Thyroid gland (tissue), 4 donors: ENCODE measurements around the gene SMO.
"Not testable (repeated sequence)": the region's sequence is repeated elsewhere in the genome, so short reads cannot be mapped to it uniquely, and the experiment has no call there.

Experiments used
- POLR2A ChIP-seq, 2 donors: fragments of 450-650 bp; IDR thresholded peaks; one replicate each; pipeline ENCODE4 v1.6.1; 2017; ENCODE audit warnings: antibody characterized with exemption in 2 of 2, mild to moderate bottlenecking in 2 of 2, moderate library complexity in 1 of 2
- TF ChIP-seq, protein P1 (sequence below), 6 experiments: fragments of 200-600 bp in 3 of 6; fragments of 450-650 bp in 3 of 6; sonication (generic) in 3 of 6; IDR thresholded peaks; one replicate each; pipeline ENCODE4 v1.5.1; 2016 to 2019; ENCODE audit warnings: antibody characterized with exemption in 6 of 6, mild to moderate bottlenecking in 2 of 6, inconsistent platforms in 1 of 6, moderate library complexity in 1 of 6

DNA sequence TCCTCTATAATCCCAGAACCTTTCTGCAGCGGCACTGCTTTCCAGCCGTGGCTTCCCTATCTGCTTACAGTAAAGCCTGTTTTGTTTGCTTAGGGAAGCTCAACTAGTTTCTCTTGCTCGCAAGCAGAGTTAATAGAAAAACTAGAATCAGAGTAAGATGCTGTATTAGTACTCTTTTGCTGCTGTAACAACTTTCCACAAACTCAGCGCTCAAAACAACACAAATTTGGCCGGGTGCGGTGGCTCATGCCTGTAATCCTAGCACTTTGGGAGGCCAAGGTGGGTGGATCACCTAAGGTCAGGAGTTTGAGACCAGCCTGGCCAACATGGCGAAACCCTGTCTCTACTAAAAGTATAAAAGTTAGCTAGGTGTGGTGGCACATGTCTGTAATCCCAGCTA, 14.6 kb upstream of the SMO start:
- TF ChIP-seq, protein P1, sequence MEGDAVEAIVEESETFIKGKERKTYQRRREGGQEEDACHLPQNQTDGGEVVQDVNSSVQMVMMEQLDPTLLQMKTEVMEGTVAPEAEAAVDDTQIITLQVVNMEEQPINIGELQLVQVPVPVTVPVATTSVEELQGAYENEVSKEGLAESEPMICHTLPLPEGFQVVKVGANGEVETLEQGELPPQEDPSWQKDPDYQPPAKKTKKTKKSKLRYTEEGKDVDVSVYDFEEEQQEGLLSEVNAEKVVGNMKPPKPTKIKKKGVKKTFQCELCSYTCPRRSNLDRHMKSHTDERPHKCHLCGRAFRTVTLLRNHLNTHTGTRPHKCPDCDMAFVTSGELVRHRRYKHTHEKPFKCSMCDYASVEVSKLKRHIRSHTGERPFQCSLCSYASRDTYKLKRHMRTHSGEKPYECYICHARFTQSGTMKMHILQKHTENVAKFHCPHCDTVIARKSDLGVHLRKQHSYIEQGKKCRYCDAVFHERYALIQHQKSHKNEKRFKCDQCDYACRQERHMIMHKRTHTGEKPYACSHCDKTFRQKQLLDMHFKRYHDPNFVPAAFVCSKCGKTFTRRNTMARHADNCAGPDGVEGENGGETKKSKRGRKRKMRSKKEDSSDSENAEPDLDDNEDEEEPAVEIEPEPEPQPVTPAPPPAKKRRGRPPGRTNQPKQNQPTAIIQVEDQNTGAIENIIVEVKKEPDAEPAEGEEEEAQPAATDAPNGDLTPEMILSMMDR (IDR thresholded peaks at IDR 0.05): not testable (repeated sequence)
- TF ChIP-seq POLR2A (IDR thresholded peaks at IDR 0.05): not testable (repeated sequence)
